ENCODE data around the gene SCAMP2. TPM values are rescaled to one million over a fixed set of nuclear protein-coding genes. Genes with fewer than 3 reads are reported as not detected.
"Not testable (repeated sequence)": the region's sequence is repeated elsewhere in the genome, so short reads cannot be mapped to it uniquely, and the experiment has no call there.

SCAMP2 gene
- total RNA-seq, 4 donors from 2014 or later: 46.3 to 122 (median 74.3) TPM

DNA sequence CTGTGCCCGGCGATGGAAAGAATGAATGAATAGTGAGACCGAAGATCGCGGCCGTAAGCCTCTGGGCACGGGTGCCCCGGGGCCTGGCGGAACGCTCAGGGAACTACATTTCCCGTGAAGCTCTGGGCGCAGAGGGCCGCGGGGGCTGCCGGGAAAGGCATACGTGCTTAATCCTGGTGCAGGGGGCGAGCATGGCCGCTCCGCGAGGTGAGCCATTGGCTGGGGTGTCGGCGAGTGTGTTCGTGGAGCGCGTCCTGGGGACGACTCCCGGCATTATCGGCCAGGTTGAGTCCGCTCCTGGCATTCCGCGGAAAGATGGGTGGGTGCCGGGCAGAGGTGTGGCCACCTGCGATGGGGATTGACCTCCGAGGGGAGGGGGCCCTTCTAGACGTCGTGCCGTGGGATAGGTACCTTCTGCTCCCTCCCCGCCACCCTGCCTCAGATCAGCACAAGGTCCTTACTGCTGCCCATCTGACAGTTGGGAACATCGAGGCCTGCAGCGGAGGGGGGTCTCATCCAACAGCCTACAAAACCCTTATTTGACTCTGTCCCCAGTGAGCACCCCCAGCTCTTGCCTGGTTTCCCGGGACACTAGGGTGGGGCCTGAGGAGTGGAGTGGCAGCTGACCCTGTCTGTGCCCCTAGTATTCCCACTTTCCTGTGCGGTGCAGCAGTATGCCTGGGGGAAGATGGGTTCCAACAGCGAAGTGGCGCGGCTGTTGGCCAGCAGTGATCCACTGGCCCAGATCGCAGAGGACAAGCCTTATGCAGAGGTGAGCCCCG lies 16.9 kb upstream of the SCAMP2 start, which contains the start of gene MPI:
Gene MPI, plus strand, starts transcription at position 160 of the 782 bp plus-strand sequence. Its CDS starts 32 bp downstream, at position 192.
- ATAC-seq (peak; percentile 91 to 93), DNase-seq (peak; percentile 71 to 81)
- Histone ChIP-seq H3K36me3 (peaks cover 0 to 13% of the 10 kb centered on the region in 2 donors), H3K4me1 (peaks cover 25 to 28% of the 10 kb centered on the region in 2 donors), H3K4me3 (peak within 1 kb of the TSS; percentile 88 to 100 (median 92)), H3K9me3 (no peaks in the 10 kb centered on the region), H3K27ac (peak within 1 kb of the TSS; percentile 88 to 96 (median 92)), H3K27me3 (no peaks in the 10 kb centered on the region)
- in situ Hi-C loops (cut with MboI; ENCODE audit: low sequenced_read_pairs in 4 of 4): no loop called here
- peak; percentile 51 to 62 for TF ChIP-seq POLR2A (IDR thresholded peaks at IDR 0.05)
- TF ChIP-seq, protein P1, sequence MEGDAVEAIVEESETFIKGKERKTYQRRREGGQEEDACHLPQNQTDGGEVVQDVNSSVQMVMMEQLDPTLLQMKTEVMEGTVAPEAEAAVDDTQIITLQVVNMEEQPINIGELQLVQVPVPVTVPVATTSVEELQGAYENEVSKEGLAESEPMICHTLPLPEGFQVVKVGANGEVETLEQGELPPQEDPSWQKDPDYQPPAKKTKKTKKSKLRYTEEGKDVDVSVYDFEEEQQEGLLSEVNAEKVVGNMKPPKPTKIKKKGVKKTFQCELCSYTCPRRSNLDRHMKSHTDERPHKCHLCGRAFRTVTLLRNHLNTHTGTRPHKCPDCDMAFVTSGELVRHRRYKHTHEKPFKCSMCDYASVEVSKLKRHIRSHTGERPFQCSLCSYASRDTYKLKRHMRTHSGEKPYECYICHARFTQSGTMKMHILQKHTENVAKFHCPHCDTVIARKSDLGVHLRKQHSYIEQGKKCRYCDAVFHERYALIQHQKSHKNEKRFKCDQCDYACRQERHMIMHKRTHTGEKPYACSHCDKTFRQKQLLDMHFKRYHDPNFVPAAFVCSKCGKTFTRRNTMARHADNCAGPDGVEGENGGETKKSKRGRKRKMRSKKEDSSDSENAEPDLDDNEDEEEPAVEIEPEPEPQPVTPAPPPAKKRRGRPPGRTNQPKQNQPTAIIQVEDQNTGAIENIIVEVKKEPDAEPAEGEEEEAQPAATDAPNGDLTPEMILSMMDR (IDR thresholded peaks at IDR 0.05 in 4 of 5, conservative IDR thresholded peaks at IDR 0.05 in 1 of 5): peak in 2 of 5 experiments; percentile 13 to 46
- intact Hi-C loops (cut with DNase I; ENCODE audit: low total_unique reads): no loop called here

DNA sequence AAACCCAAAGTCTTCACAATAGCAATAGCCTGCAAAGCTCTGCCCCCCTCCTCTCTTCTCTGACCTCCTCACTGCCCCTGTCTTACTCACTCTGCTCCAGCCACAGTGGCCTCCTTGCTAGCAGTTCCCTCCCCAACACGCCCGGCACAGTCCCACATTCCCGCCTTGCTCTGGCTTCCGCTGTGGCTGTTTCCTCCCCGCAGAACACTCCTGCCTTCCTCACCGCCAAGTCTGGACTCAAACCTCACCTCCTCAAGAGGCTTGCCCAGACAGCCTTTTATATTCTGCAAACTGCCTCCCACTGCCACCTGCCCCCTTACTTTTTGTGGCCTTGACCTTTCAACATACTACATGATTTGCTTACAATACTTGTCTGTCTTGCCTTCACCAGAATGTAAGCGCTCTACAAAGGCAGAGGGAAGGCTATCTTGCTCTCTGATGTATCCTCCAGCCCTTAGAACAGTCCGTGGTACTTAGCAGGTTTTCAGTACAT lies 16.3 kb upstream of the SCAMP2 start:
- Histone ChIP-seq H3K4me3 (peak overlapping the region; percentile 88 to 100 (median 92)), H3K4me1 (peaks cover 25 to 28% of the 10 kb centered on the region in 2 donors), H3K27me3 (no peaks in the 10 kb centered on the region), H3K9me3 (no peaks in the 10 kb centered on the region), H3K36me3 (peaks cover 0 to 13% of the 10 kb centered on the region in 2 donors), H3K27ac (peak overlapping the region; percentile 88 to 96 (median 92))
- no peak for TF ChIP-seq POLR2A (IDR thresholded peaks at IDR 0.05)
- TF ChIP-seq, protein P1 (IDR thresholded peaks at IDR 0.05 in 4 of 5, conservative IDR thresholded peaks at IDR 0.05 in 1 of 5): no peak
- in situ Hi-C loops (cut with MboI; ENCODE audit: low sequenced_read_pairs in 4 of 4): no loop called here
- ATAC-seq (peak; percentile 22 to 32), DNase-seq (no peak)
- intact Hi-C loops (cut with DNase I; ENCODE audit: low total_unique reads): no loop called here

DNA sequence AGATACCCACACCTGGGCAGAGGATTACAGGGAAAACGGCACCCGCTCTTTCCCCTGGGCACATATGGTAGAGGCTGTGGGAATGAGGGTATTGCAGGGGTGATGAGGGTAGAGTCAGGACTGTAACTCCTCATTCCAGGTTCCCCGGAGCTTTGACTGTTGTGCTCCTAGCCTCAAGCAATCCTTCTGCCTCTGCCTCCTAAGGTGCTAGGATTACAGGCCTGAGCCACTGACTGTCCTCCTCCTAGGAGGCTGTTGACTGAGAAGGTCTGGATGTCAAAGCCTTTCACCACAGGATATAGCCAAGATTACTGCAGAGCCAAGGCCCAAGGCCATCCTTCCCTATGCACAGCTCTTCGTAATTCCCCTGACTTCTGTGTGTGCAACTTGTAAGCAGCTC lies 15.6 kb upstream of the SCAMP2 start:
- H3K36me3 ChIP-seq: peaks cover 0 to 12% of the 10 kb centered on the region in 2 donors
- H3K4me1 ChIP-seq: peaks cover 25 to 28% of the 10 kb centered on the region in 2 donors
- in situ Hi-C loops (cut with MboI; ENCODE audit: low sequenced_read_pairs in 4 of 4): no loop called here
- TF ChIP-seq, protein P1 (IDR thresholded peaks at IDR 0.05 in 4 of 5, conservative IDR thresholded peaks at IDR 0.05 in 1 of 5): no peak
- no peak for TF ChIP-seq POLR2A (IDR thresholded peaks at IDR 0.05)
- no peak for ATAC-seq
- intact Hi-C loops (cut with DNase I; ENCODE audit: low total_unique reads): no loop called here
- no peak for DNase-seq
- no peaks in the 10 kb centered on the region for H3K9me3 ChIP-seq
- no peak overlapping the region for H3K4me3 ChIP-seq
- H3K27ac ChIP-seq: peak overlapping the region in 1 of 4 donors; percentile 96
- H3K27me3 ChIP-seq: no peaks in the 10 kb centered on the region

DNA sequence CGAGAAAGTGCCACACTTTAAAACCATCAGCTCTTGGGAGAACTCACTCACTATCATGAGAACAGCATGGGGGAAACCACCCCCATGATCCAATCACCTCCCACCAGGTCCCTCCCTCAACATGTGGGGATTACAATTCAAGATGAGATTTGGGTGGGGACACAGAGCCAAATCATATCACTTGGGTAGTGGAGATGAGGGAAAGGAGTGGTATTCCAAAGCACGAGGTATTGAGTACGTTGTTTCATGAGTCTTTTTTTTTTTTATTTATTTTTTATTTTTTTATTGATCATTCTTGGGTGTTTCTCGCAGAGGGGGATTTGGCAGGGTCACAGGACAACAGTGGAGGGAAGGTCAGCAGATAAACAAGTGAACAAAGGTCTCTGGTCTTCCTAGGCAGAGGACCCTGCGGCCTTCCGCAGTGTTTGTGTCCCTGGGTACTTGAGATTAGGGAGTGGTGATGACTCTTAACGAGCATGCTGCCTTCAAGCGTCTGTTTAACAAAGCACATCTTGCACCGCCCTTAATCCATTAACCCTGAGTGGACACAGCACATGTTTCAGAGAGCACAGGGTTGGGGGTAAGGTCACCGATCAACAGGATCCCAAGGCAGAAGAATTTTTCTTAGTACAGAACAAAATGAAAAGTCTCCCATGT lies 14.5 kb upstream of the SCAMP2 start:
- H3K4me1 ChIP-seq: peaks cover 25 to 28% of the 10 kb centered on the region in 2 donors
- DNase-seq; in situ Hi-C loops (cut with MboI; ENCODE audit: low sequenced_read_pairs in 4 of 4): not testable (repeated sequence)

DNA sequence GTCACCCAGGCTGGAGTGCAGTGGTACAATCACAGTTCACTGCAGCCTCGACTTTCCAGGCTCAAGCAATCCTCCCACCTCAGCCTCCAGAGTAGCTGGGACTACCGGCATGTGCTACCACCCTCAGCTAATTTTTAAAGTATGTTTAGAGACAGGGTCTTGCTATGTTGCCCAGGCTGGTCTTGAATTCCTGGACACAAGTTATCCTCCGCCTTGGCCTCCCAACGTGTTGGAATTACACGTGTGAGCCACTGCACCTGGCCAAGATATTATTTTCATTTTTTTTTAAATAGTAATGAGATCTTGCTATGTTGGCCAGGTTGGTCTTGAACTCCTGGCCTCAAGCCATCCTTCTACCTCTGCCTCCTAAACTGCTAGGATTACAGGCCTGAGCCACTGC lies 12.3 kb upstream of the SCAMP2 start:
- DNase-seq (no peak), ATAC-seq (no peak)

More for the DNA sequence above, 14.5 kb upstream of the SCAMP2 start:
- H3K36me3 ChIP-seq; H3K4me3 ChIP-seq; H3K27me3 ChIP-seq; H3K27ac ChIP-seq; ATAC-seq; intact Hi-C loops (cut with DNase I; ENCODE audit: low total_unique reads); H3K9me3 ChIP-seq: not testable (repeated sequence)

More for the DNA sequence above, 12.3 kb upstream of the SCAMP2 start:
- Histone ChIP-seq H3K9me3 (no peaks in the 10 kb centered on the region), H3K4me1 (peaks cover 10 to 14% of the 10 kb centered on the region in 2 donors), H3K36me3 (no peaks in the 10 kb centered on the region), H3K27ac (no peak overlapping the region), H3K27me3 (no peaks in the 10 kb centered on the region), H3K4me3 (no peak overlapping the region)
- intact Hi-C loops (cut with DNase I; ENCODE audit: low total_unique reads): no loop called here
- in situ Hi-C loops (cut with MboI; ENCODE audit: low sequenced_read_pairs in 4 of 4): no loop called here
- TF ChIP-seq, protein P1 (IDR thresholded peaks at IDR 0.05 in 4 of 5, conservative IDR thresholded peaks at IDR 0.05 in 1 of 5): no peak
- TF ChIP-seq POLR2A (IDR thresholded peaks at IDR 0.05): no peak

All from gastrocnemius medialis (tissue), 4 donors.